Activated CD4-positive, alpha-beta T cell treated with anti-CD3 and anti-CD28 coated beads, Interleukin-2, amount 50 U/mL, for 1 hour (primary cell): ENCODE results near the gene TAS1R2.

Experiments used
- DNase-seq: peaks from one replicate; pipeline ENCODE4 v3.0.0-alpha.2; 2020

TAS1R2 gene

GRCh38 chr1:18819203-18819602 is 40.3 kb downstream of the TAS1R2 start:
- DNase-seq, result no peak

DNA sequence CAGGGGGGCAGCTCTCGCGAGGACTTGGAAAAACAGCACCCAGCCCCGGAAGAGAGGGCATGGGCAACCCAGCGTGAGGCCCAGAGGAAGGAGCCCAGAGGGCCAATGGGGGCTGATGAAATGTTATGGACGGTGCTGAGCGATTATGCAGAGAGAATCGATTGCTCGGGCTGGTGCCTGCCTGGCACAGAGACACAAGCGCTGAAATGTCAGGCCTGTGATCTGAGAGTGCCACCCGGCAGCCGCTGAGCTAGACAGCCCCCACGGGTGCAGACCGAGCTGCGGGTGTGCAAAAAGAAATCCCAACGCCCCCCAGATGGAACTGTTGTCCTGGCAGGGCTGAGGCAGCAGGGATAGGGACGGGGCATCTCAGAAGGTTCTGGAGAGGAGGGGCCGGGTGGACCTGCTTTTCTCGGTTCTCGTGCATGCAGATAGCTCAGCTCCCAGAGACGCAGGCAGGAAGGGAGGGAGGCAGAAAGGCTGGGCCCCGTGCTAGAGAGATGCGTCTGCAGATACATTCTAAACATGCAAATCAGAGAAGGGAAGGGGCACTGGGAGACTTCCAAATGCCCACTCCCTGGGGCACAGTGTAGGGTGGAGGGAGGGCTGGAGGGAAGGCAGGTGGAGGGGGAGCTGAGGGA is 41.5 kb downstream of the TAS1R2 start:
- no peak for DNase-seq

- DNase-seq, result no peak
These were observed 42.1 kb downstream of the TAS1R2 start for GRCh38 chr1:18817316-18817715.

- no peak for DNase-seq
These were observed 42.7 kb downstream of the TAS1R2 start for GRCh38 chr1:18816808-18817207.

DNA sequence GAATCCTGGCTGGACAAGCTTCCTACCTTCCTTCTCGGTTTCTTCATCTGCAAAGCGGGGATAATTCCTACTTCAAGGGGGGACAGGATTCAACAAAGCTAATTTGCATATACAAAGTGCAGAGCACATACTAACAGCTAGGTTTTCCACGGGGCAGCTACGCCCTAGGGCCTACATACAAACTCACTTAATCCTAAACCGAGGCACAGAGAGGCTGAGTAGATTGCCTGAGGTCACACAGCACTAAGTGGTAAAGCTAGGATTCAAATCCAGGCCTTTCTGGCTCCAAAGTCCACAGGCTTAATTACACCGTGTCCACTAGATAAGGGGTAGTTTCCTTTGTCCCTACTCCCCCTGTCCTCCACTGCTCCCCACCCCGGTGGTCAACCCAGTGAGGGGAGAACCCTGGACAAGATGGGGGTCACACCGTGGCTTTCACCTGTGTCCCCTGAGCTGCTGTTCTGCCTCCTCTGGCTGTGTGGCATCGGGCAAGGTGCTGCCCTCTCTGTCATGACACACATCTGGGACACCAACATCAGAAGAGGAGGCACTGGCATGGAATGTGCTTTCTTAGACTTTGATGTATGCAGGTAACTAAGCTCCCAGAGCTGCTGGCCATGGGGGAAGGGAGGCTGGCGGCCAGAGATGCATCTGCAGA is 44.5 kb downstream of the TAS1R2 start:
- DNase-seq, result no peak

DNA sequence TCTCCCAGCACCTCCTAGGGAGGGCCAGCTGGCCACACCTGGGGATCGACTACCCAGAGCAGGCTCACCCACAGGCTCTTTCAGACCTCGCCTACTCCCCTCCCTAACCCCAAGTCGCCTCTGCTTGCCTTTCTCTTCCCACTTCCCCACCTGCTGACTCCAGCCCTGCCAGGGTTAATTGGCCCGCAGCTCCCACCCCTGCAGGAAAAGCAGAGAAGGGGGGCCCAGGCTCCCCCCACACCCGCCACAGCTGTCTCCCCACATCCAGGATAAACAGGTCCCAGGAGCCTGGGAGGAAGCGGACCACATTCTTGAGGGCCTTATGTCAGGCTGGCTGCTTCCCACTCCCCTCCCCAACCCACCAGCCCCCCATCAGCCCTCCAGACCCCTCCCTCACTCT is 45.0 kb downstream of the TAS1R2 start:
- no peak for DNase-seq

DNA sequence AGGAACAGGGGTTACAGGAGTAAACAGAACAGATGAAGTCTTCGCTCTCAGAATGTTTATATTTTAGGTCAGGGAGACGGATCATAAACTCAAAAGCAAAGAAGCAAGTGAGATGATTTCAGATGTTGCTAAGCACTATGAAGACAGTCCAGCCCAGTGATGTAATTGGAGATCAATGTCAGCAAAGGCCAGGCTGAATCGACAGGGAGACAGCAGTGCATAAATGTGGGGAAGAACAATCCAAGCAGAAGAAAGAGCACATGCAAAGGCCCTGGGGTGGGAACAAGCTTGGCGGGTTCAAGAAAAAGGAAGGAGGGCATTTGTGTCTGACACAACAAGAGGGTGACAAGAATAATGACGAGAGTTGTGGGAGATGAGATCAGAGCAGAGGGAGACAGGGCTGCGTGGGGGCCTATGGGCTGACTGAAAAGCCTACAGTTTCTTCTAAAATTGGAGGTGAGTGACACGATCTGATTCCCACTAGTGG is 47.0 kb downstream of the TAS1R2 start:
- no peak for DNase-seq

DNA sequence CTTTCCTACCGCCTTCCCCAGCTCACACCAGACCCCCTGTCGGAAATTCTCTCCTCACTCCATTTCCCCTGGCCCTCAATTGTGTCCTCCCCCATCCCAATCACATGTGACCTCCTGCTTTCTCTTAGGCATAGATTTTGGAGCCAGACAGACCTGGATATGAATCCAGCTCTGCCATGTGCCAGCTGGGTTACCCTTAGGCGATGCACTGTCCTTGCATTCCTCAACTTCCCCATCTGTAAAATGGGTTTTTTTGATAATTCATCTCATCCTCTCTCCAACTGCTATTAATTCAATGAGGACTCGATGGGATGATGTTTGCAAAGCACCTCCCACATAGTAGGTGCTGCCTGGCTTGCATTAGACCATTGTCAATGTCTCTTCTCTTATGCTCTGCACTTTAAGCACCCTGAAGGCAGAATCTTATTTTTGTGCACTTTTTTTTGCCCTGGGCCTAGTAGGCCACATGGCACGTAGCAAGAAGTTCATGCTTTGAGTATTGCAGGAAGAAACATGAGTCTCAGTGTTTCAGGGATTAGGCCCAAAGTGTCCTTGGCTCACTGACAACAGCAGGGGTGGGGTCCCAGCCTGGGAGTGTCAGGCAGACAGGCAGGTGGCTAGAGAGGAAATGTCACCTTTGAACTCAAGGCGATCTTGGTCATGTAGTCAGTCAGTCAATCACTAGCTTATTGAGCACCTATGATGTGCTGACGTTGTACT is 47.6 kb downstream of the TAS1R2 start:
- no peak for DNase-seq

DNA sequence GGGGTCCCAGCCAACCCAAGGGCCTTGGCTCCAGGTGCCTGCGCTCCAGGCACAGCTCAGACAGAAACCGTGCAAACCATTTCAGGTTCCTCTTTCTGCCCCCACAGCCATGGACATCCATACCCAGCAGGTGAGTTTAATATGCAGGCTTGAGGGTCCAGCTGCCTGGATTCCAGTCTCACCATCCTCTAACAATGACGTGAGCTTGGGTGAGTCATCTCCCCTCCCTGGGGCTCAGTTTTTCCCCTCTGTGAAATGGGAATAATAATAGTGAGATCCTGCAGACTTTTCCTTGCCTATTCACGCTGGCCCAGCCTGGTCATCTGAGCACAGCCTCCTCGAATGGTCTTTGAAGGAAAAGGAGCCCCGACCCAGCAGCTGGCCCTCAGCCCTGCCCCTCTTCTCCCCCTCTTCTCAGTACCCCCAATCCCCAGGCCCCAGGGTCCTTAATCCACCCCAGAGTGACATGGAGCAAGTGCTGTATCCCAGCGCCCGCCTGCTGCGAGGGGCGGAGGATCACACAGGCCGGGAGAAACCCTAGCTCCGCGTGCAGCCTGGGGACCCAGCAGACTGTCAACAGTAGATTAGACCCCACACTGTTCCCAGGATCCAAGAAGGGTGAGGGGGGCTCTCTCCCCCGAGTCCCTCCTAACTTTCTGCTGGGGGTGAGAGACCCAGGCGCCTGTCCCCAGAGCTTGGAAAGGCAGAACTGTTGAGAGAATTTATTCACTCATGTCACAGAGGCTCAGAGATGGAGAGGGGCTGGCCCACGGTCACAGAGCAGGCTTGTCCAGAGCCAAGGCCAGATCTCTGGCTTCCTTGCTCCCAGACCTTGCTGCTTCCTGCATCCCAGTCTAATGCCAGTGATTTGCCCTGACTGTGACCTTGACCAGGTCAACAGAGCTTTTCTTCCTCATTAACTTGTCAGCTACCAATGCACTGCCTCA is 49.2 kb downstream of the TAS1R2 start:
- no peak for DNase-seq

DNA sequence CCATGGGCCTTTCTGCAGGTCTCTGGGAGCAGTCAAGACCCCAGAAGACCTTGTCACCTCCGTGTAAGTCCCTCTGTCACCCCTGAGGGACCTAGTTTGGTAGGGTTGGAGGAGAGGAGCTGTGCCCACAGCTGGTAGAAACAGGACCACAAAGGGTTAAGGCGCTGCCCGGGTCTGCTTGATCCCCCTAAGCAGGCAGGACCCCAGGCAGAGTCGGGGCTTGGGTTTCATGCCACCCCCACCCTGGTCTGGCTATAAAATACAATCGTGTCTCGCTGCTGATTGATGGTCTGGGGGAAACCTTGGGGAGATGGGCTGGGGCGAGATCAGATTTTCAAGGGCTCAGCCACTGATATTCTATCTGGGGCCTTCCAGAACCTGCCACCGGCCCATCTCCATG is 50.9 kb downstream of the TAS1R2 start:
- DNase-seq, result no peak

DNA sequence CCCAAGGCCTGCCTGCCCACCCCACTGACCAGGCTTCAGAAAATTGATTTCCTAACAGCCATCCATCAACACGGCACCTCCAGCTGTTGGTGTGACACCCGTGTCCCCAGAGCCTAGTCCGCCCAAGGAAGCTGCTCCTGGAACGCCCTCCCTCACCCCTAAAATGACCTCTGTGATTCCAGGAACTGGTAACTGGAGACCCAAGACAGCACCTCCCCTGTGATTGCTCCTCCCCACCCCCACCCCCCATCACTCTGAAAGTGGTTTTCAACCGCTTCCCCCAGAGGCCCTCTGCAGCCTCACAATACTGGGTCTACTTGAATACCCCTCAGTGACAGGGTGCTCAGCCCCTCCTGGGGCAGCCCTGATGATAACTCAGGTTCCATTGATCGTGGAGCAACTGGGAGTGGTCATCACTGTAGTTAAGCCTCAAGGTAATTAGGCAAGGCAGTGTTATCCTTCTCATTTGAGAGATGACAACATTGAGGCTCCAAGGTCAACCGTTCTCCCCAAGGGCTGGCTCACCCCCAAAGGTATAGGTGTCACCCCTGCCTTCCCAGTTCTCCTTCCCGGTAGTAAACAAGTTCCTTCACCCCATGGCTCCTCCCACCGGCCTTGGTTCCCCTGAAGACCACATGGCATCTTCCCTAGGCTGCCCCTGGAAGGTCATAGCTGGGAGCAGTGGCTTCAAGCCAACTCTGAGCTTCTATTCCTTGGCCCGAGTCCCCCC is 52.0 kb downstream of the TAS1R2 start:
- no peak for DNase-seq

DNA sequence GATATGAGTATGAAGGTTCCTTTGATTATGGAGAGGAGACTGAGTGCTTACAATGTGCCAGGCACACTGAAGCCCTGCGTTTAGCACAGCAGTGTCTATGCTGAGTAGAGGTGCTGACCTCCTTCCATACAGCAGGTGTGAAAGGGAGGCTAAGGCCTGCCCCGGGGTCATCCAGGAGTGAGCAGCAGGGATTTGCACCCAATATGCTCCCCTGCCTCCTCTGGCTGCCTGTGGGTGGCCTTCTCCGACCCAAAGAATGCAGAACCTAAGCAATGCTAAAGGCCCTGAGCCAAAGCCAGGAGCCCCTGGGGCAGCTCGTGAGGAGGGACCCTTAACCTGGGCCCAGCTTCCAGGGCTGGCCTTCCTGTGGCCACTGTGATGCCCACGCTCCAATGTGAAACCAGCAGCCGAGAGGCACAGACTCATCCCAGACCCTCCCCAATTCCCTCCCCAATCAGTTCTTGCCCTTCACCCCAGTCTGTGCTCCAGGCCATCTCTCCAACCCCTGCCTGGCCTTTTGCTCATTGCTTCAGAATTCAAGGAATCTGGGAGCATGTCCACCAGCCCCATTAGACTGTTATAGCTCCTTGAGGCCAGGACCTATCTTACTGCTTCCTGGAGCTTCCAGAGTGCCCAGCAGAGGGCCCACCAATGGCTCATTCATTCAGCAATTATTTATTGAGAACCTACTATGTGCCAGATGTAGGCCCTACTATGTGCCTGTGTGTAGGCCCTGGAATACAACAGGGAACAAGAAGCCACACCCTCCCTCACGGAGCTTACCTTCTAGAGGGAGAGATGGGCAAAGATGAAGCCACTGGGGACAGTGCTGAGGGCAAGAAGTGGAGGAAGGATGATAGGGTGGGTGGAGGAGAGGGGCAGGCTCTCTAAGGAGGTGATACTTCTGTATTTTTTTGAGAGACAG is 53.3 kb downstream of the TAS1R2 start:
- no peak for DNase-seq

GRCh38 chr1:18805150-18805879 is 54.1 kb downstream of the TAS1R2 start:
- no peak for DNase-seq

DNA sequence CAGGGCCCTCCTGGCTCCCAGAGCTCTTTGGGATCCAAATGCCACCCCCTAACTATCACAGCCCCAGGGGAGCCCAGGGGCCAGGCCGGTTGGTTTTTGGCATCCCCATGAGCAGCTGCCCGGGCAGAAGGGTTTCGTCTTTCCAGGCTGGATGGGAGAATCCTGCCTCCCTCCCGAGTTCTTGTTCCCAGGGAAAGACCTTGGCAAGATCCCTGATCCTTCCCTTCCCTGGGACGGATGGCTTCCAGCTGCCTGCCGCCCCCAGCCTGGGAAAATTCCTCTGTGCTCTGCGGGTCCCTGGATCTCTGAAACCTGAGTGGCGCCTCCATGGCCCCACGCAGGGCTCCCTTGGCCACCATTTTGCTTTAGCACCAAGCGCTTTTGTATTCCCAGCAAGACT is 55.6 kb downstream of the TAS1R2 start:
- no peak for DNase-seq

- DNase-seq, result no peak
These were observed 56.2 kb downstream of the TAS1R2 start for GRCh38 chr1:18803151-18803791.

DNA sequence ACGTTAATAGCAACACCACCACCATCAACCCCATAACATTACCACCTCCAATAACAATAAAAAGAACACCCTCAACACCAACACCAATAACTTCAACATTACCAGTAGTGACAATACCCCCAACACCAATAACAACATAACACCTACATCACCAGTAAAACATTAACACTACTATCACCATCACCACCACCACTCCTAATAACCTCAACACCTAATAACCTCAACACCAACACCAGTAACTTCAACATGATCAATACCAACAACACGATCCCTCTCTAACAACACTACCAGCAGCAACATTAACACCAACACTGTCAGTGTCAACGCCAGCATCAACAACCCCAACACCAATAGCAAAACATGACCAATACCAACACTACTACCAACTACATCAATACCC is 57.2 kb downstream of the TAS1R2 start:
- DNase-seq, result no peak

- no peak for DNase-seq
These were observed 59.2 kb downstream of the TAS1R2 start for GRCh38 chr1:18800258-18800657.

DNA sequence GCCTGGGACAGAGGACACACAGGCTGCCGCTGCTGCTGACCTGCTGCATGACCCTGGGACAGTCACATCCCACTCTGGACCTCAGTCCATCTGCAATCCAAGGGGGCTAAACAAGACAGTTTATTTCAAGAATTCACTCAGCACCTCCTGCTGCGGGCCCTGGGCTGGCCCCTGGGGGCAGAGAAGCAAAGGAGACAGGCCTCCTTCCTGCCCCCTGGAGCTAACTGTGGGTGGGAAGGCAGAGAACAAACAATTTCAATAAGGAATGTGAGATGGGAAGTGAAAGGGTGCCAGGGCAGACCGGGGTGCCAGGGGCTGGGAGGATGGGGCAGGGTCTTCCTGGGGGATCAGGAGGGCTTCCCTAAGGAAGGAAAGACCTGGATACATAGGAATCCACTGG is 60.0 kb downstream of the TAS1R2 start:
- DNase-seq, result no peak

GRCh38 chr1:18798946-18799345 is 60.5 kb downstream of the TAS1R2 start:
- no peak for DNase-seq

- DNase-seq, result no peak
These were observed 60.9 kb downstream of the TAS1R2 start for GRCh38 chr1:18798533-18798932.
